ENCODE measurements around the gene PAPPA.

PAPPA gene

GRCh38 chr9:116163293-116164055, 9.9 kb downstream of the PAPPA start:
- H3K79me2 ChIP-seq (ENCODE audit: control insufficient read depth, insufficient read depth, low read length, unreplicated experiment): peaks cover 24% of the 10 kb centered on the region
- H2AFZ ChIP-seq (ENCODE audit: low read length, unreplicated experiment): no peak overlapping the region
- H3K4me3 ChIP-seq (ENCODE audit: low read depth, low read length): no peak overlapping the region
- H3K36me3 ChIP-seq (ENCODE audit: insufficient read depth, low read length): peaks cover 4% of the 10 kb centered on the region; the same call in 1 of the 2 replicates
- H3K4me1 ChIP-seq (ENCODE audit: control insufficient read depth, insufficient read depth, low read length, unreplicated experiment): peaks cover 18% of the 10 kb centered on the region
- H3K27ac ChIP-seq (ENCODE audit: low read depth, low read length): no peak overlapping the region
- H3K27me3 ChIP-seq (ENCODE audit: insufficient read depth, low read length): no peaks in the 10 kb centered on the region

GRCh38 chr9:116165912-116166311, 12.3 kb downstream of the PAPPA start:
- Histone ChIP-seq H3K27me3 (ENCODE audit: insufficient read depth, low read length) (no peaks in the 10 kb centered on the region), H3K27ac (ENCODE audit: low read depth, low read length) (peak overlapping the region; percentile 0; the same call in 1 of the 2 replicates), H3K36me3 (ENCODE audit: insufficient read depth, low read length) (no peaks in the 10 kb centered on the region; the same call in 1 of the 2 replicates), H3K79me2 (ENCODE audit: control insufficient read depth, insufficient read depth, low read length, unreplicated experiment) (peaks cover 12% of the 10 kb centered on the region), H3K4me1 (ENCODE audit: control insufficient read depth, insufficient read depth, low read length, unreplicated experiment) (peaks cover 18% of the 10 kb centered on the region), H2AFZ (ENCODE audit: low read length, unreplicated experiment) (no peak overlapping the region), H3K4me3 (ENCODE audit: low read depth, low read length) (no peak overlapping the region)

- H3K4me3 ChIP-seq (ENCODE audit: low read depth, low read length): no peak overlapping the region
- H3K36me3 ChIP-seq (ENCODE audit: insufficient read depth, low read length): no peaks in the 10 kb centered on the region; the same call in 1 of the 2 replicates
- H2AFZ ChIP-seq (ENCODE audit: low read length, unreplicated experiment): no peak overlapping the region
- H3K27me3 ChIP-seq (ENCODE audit: insufficient read depth, low read length): no peaks in the 10 kb centered on the region
- peaks cover 18% of the 10 kb centered on the region for H3K4me1 ChIP-seq (ENCODE audit: control insufficient read depth, insufficient read depth, low read length, unreplicated experiment)
- H3K79me2 ChIP-seq (ENCODE audit: control insufficient read depth, insufficient read depth, low read length, unreplicated experiment): peaks cover 8% of the 10 kb centered on the region
- no peak overlapping the region for H3K27ac ChIP-seq (ENCODE audit: low read depth, low read length)
Measured at GRCh38 chr9:116166713-116167112, 13.1 kb downstream of the PAPPA start.

- no peaks in the 10 kb centered on the region; the same call in 1 of the 2 replicates for H3K36me3 ChIP-seq (ENCODE audit: insufficient read depth, low read length)
- peaks cover 8% of the 10 kb centered on the region for H3K79me2 ChIP-seq (ENCODE audit: control insufficient read depth, insufficient read depth, low read length, unreplicated experiment)
- H3K4me3 ChIP-seq (ENCODE audit: low read depth, low read length): no peak overlapping the region
- H2AFZ ChIP-seq (ENCODE audit: low read length, unreplicated experiment): no peak overlapping the region
- H3K4me1 ChIP-seq (ENCODE audit: control insufficient read depth, insufficient read depth, low read length, unreplicated experiment): peaks cover 18% of the 10 kb centered on the region
- no peaks in the 10 kb centered on the region for H3K27me3 ChIP-seq (ENCODE audit: insufficient read depth, low read length)
- H3K27ac ChIP-seq (ENCODE audit: low read depth, low read length): no peak overlapping the region
Measured at GRCh38 chr9:116168231-116168630, 14.6 kb downstream of the PAPPA start.

- no peak overlapping the region for H3K27ac ChIP-seq (ENCODE audit: low read depth, low read length)
- H3K79me2 ChIP-seq (ENCODE audit: control insufficient read depth, insufficient read depth, low read length, unreplicated experiment): peaks cover 5% of the 10 kb centered on the region
- H2AFZ ChIP-seq (ENCODE audit: low read length, unreplicated experiment): no peak overlapping the region
- no peaks in the 10 kb centered on the region for H3K27me3 ChIP-seq (ENCODE audit: insufficient read depth, low read length)
- H3K4me1 ChIP-seq (ENCODE audit: control insufficient read depth, insufficient read depth, low read length, unreplicated experiment): peaks cover 20% of the 10 kb centered on the region
- H3K4me3 ChIP-seq (ENCODE audit: low read depth, low read length): no peak overlapping the region
- peaks cover 4% of the 10 kb centered on the region; the same call in 1 of the 2 replicates for H3K36me3 ChIP-seq (ENCODE audit: insufficient read depth, low read length)
Measured at GRCh38 chr9:116172216-116172615, 18.6 kb downstream of the PAPPA start.

GRCh38 chr9:116174347-116174746, 20.8 kb downstream of the PAPPA start:
- Histone ChIP-seq H3K36me3 (ENCODE audit: insufficient read depth, low read length) (peaks cover 4% of the 10 kb centered on the region; the same call in 1 of the 2 replicates), H3K4me3 (ENCODE audit: low read depth, low read length) (no peak overlapping the region), H3K79me2 (ENCODE audit: control insufficient read depth, insufficient read depth, low read length, unreplicated experiment) (peaks cover 7% of the 10 kb centered on the region), H3K4me1 (ENCODE audit: control insufficient read depth, insufficient read depth, low read length, unreplicated experiment) (peaks cover 17% of the 10 kb centered on the region), H3K27me3 (ENCODE audit: insufficient read depth, low read length) (no peaks in the 10 kb centered on the region), H3K27ac (ENCODE audit: low read depth, low read length) (no peak overlapping the region), H2AFZ (ENCODE audit: low read length, unreplicated experiment) (no peak overlapping the region)

- Histone ChIP-seq H3K4me3 (ENCODE audit: low read depth, low read length) (no peak overlapping the region), H3K79me2 (ENCODE audit: control insufficient read depth, insufficient read depth, low read length, unreplicated experiment) (peaks cover 5% of the 10 kb centered on the region), H3K36me3 (ENCODE audit: insufficient read depth, low read length) (peaks cover 4% of the 10 kb centered on the region; the same call in 1 of the 2 replicates), H2AFZ (ENCODE audit: low read length, unreplicated experiment) (no peak overlapping the region), H3K4me1 (ENCODE audit: control insufficient read depth, insufficient read depth, low read length, unreplicated experiment) (peaks cover 17% of the 10 kb centered on the region), H3K27ac (ENCODE audit: low read depth, low read length) (no peak overlapping the region), H3K27me3 (ENCODE audit: insufficient read depth, low read length) (no peaks in the 10 kb centered on the region)
Measured at GRCh38 chr9:116175614-116176013, 22.0 kb downstream of the PAPPA start.

- peaks cover 5% of the 10 kb centered on the region for H3K79me2 ChIP-seq (ENCODE audit: control insufficient read depth, insufficient read depth, low read length, unreplicated experiment)
- no peak overlapping the region for H3K27ac ChIP-seq (ENCODE audit: low read depth, low read length)
Measured at GRCh38 chr9:116178481-116179211, 25.1 kb downstream of the PAPPA start.

GRCh38 chr9:116179568-116179967, 26.0 kb downstream of the PAPPA start:
- Histone ChIP-seq H3K36me3 (ENCODE audit: insufficient read depth, low read length) (no peaks in the 10 kb centered on the region), H3K27ac (ENCODE audit: low read depth, low read length) (no peak overlapping the region), H3K27me3 (ENCODE audit: insufficient read depth, low read length) (no peaks in the 10 kb centered on the region), H2AFZ (ENCODE audit: low read length, unreplicated experiment) (no peak overlapping the region), H3K79me2 (ENCODE audit: control insufficient read depth, insufficient read depth, low read length, unreplicated experiment) (peaks cover 5% of the 10 kb centered on the region), H3K4me1 (ENCODE audit: control insufficient read depth, insufficient read depth, low read length, unreplicated experiment) (peaks cover 22% of the 10 kb centered on the region), H3K4me3 (ENCODE audit: low read depth, low read length) (no peak overlapping the region)

More at GRCh38 chr9:116178481-116179211, 25.1 kb downstream of the PAPPA start:
- H3K4me3 ChIP-seq (ENCODE audit: low read depth, low read length): no peak overlapping the region
- H3K36me3 ChIP-seq (ENCODE audit: insufficient read depth, low read length): peaks cover 4% of the 10 kb centered on the region; the same call in 1 of the 2 replicates
- no peaks in the 10 kb centered on the region for H3K27me3 ChIP-seq (ENCODE audit: insufficient read depth, low read length)
- H2AFZ ChIP-seq (ENCODE audit: low read length, unreplicated experiment): no peak overlapping the region
- peaks cover 27% of the 10 kb centered on the region for H3K4me1 ChIP-seq (ENCODE audit: control insufficient read depth, insufficient read depth, low read length, unreplicated experiment)

GRCh38 chr9:116181853-116182610, 28.4 kb downstream of the PAPPA start:
- Histone ChIP-seq H3K27ac (ENCODE audit: low read depth, low read length) (no peak overlapping the region), H3K36me3 (ENCODE audit: insufficient read depth, low read length) (peaks cover under 1% of the 10 kb centered on the region; the same call in 1 of the 2 replicates), H3K4me1 (ENCODE audit: control insufficient read depth, insufficient read depth, low read length, unreplicated experiment) (peaks cover 10% of the 10 kb centered on the region), H3K4me3 (ENCODE audit: low read depth, low read length) (no peak overlapping the region), H3K79me2 (ENCODE audit: control insufficient read depth, insufficient read depth, low read length, unreplicated experiment) (peaks cover 5% of the 10 kb centered on the region), H2AFZ (ENCODE audit: low read length, unreplicated experiment) (no peak overlapping the region), H3K27me3 (ENCODE audit: insufficient read depth, low read length) (no peaks in the 10 kb centered on the region)

Data from ACC112 (cell line).